ENCODE results near the gene MSI1. TPM values are rescaled to one million over a fixed set of nuclear protein-coding genes. Genes with fewer than 3 reads are reported as not detected.

Gene MSI1
- total and polyA plus RNA-seq, 2 of the 13 experiments (the other 11 are each of a cell fraction or from before 2014, with no cell fraction given) = 0.09 to 0.46 TPM

DNA sequence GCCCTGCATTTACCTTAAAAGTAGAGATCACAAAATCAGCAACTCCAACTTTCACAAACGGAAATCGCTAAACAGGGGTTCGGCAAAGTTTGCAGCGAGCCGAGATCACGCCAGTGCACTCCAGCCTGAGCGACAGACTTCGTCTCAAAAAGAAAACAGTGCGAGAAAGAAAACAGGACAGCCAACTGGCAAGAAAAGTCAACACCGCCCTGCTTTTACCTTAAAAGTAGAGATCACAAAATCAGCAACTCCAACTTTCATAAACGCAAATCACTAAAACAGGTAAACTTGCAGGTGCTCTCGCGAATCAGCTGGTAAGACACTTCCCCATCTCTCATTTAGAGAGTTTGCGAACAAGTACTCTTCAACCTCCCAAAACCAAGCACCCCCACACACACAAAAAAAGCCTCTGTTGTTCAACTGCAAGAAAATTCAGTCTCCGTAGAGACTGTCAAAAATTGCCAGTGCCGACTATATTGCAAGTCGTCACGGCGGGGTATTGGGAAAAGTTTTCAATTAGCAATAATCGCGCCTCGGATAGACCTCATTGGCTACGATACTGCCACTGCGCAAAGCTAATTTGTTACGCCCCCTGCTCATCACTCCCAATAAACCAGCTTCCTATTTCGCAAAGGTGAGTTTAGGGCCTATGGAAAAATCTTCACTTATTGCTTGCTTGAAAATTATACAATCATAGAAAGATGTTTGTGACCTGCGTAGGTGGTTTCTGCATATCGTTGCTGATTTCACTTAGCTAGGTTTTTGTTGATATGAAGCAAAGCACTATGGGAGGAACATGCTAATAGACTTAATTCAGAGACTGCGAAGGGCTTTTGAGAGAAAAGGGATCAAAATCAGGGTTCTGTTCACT lies 76.1 kb downstream of the MSI1 start, which contains the start of gene RNU4-1 (continued):
- TF ChIP-seq YEATS2 (CRISPR knock-in tag; IDR thresholded peaks at IDR 0.05; ENCODE audit: borderline replicate concordance) (peak; percentile 28; the same call in 1 of the 2 replicates), REL (CRISPR knock-in tag; conservative IDR thresholded peaks at IDR 0.05) (peak; percentile 80; the same call in 1 of the 2 replicates), ZSCAN31 (CRISPR knock-in tag; IDR thresholded peaks at IDR 0.05; ENCODE audit: low read depth) (peak; percentile 61; the same call in 1 of the 2 replicates), RNF219 (CRISPR knock-in tag; IDR thresholded peaks at IDR 0.05) (no peak), ZNF83 (CRISPR knock-in tag; IDR thresholded peaks at IDR 0.05; ENCODE audit: borderline replicate concordance) (no peak), FOXA3 (CRISPR knock-in tag; IDR thresholded peaks at IDR 0.05) (no peak), RFXANK (CRISPR knock-in tag; IDR thresholded peaks at IDR 0.05) (0 out of 2 replicates have a peak, but pooled peaks have one; percentile 31), MLLT10 (CRISPR knock-in tag; IDR thresholded peaks at IDR 0.05) (no peak), ARID4A (CRISPR knock-in tag; IDR thresholded peaks at IDR 0.05; ENCODE audit: borderline replicate concordance) (peak; percentile 45; the same call in 1 of the 2 replicates), SRSF9 (IDR thresholded peaks at IDR 0.05; ENCODE audit: borderline replicate concordance, insufficient read depth, low read depth, low read length, poor library complexity, severe bottlenecking) (no peak), PREB (CRISPR knock-in tag; IDR thresholded peaks at IDR 0.05) (no peak), REPIN1 (CRISPR knock-in tag; IDR thresholded peaks at IDR 0.05; ENCODE audit: borderline replicate concordance, low read depth) (peak; percentile 82; the same call in 1 of the 2 replicates), ZNF644 (CRISPR knock-in tag; IDR thresholded peaks at IDR 0.05; ENCODE audit: low read depth) (no peak), ZNF510 (CRISPR knock-in tag; IDR thresholded peaks at IDR 0.05; ENCODE audit: low read depth) (no peak)
- TF ChIP-seq, protein P1, sequence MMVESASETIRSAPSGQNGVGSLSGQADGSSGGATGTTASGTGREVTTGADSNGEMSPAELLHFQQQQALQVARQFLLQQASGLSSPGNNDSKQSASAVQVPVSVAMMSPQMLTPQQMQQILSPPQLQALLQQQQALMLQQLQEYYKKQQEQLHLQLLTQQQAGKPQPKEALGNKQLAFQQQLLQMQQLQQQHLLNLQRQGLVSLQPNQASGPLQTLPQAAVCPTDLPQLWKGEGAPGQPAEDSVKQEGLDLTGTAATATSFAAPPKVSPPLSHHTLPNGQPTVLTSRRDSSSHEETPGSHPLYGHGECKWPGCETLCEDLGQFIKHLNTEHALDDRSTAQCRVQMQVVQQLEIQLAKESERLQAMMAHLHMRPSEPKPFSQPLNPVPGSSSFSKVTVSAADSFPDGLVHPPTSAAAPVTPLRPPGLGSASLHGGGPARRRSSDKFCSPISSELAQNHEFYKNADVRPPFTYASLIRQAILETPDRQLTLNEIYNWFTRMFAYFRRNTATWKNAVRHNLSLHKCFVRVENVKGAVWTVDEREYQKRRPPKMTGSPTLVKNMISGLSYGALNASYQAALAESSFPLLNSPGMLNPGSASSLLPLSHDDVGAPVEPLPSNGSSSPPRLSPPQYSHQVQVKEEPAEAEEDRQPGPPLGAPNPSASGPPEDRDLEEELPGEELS (CRISPR knock-in tag; IDR thresholded peaks at IDR 0.05) = peak; percentile 56; the same call in 1 of the 2 replicates
- TF ChIP-seq, protein P2, sequence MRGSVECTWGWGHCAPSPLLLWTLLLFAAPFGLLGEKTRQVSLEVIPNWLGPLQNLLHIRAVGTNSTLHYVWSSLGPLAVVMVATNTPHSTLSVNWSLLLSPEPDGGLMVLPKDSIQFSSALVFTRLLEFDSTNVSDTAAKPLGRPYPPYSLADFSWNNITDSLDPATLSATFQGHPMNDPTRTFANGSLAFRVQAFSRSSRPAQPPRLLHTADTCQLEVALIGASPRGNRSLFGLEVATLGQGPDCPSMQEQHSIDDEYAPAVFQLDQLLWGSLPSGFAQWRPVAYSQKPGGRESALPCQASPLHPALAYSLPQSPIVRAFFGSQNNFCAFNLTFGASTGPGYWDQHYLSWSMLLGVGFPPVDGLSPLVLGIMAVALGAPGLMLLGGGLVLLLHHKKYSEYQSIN (CRISPR knock-in tag; IDR thresholded peaks at IDR 0.05; ENCODE audit: borderline replicate concordance) = no peak
